Nephron (organoid): ENCODE data around the gene ISCA2.

Experiments
- H3K27ac Mint-ChIP-seq, 3 experiments: 2 replicates each; pipeline ENCODE4 v1.8.0; 2020; ENCODE audit warnings: mixed read lengths in 3 of 3, mild to moderate bottlenecking in 2 of 3, moderate library complexity in 1 of 3
- H3K27me3 Mint-ChIP-seq: 2 replicates; pipeline ENCODE4 v1.8.0; 2021; ENCODE audit warnings: low read depth, mild to moderate bottlenecking, moderate library complexity, mixed read lengths
- H3K36me3 Mint-ChIP-seq: 2 replicates; pipeline ENCODE4 v1.8.0; 2020; ENCODE audit warnings: low read depth, mixed read lengths
- H3K4me1 Mint-ChIP-seq: 2 replicates; pipeline ENCODE4 v1.8.0; 2020; ENCODE audit warnings: mixed read lengths
- H3K4me3 Mint-ChIP-seq, 3 experiments: 2 replicates each; pipeline ENCODE4 v1.8.0; 2020; ENCODE audit warnings: mild to moderate bottlenecking in 3 of 3, mixed read lengths in 3 of 3, moderate library complexity in 2 of 3
- H3K9me3 Mint-ChIP-seq: 2 replicates; pipeline ENCODE4 v1.8.0; 2020; ENCODE audit warnings: mixed read lengths
- CTCF ChIP-seq, 3 experiments: fragments of 200-600 bp; sonication (generic); IDR thresholded peaks; one replicate each; pipeline ENCODE4 v1.5.0; 2021; ENCODE audit warnings: antibody characterized with exemption in 3 of 3; ENCODE audit not compliant: unreplicated experiment in 3 of 3

The ISCA2 gene

GRCh38 chr14:74510959-74511409 is 17.4 kb downstream of the ISCA2 start:
- no peaks in the 10 kb centered on the region for H3K27me3 Mint-ChIP-seq
- no peak overlapping the region for H3K27ac Mint-ChIP-seq
- H3K4me1 Mint-ChIP-seq: peaks cover 15% of the 10 kb centered on the region
- no peak for TF ChIP-seq CTCF (IDR thresholded peaks at IDR 0.05; ENCODE audit: unreplicated experiment in 3 of 3)
- no peak overlapping the region for H3K4me3 Mint-ChIP-seq
- no peaks in the 10 kb centered on the region for H3K9me3 Mint-ChIP-seq
- no peaks in the 10 kb centered on the region for H3K36me3 Mint-ChIP-seq

GRCh38 chr14:74511966-74512830 is 18.6 kb downstream of the ISCA2 start:
- H3K27ac Mint-ChIP-seq: no peak overlapping the region
- H3K36me3 Mint-ChIP-seq: no peaks in the 10 kb centered on the region
- peaks cover 15% of the 10 kb centered on the region for H3K4me1 Mint-ChIP-seq
- H3K27me3 Mint-ChIP-seq: no peaks in the 10 kb centered on the region
- TF ChIP-seq CTCF (IDR thresholded peaks at IDR 0.05; ENCODE audit: unreplicated experiment in 3 of 3): no peak
- no peaks in the 10 kb centered on the region for H3K9me3 Mint-ChIP-seq
- no peak overlapping the region for H3K4me3 Mint-ChIP-seq

GRCh38 chr14:74514471-74514941 is 20.9 kb downstream of the ISCA2 start:
- no peaks in the 10 kb centered on the region for H3K9me3 Mint-ChIP-seq
- H3K36me3 Mint-ChIP-seq: no peaks in the 10 kb centered on the region
- no peak for TF ChIP-seq CTCF (IDR thresholded peaks at IDR 0.05; ENCODE audit: unreplicated experiment in 3 of 3)
- peaks cover 15% of the 10 kb centered on the region for H3K4me1 Mint-ChIP-seq
- H3K4me3 Mint-ChIP-seq: no peak overlapping the region
- H3K27me3 Mint-ChIP-seq: no peaks in the 10 kb centered on the region
- H3K27ac Mint-ChIP-seq: no peak overlapping the region

GRCh38 chr14:74515891-74516412 is 22.4 kb downstream of the ISCA2 start:
- no peak overlapping the region for H3K4me3 Mint-ChIP-seq
- peaks cover 9% of the 10 kb centered on the region for H3K4me1 Mint-ChIP-seq
- no peaks in the 10 kb centered on the region for H3K9me3 Mint-ChIP-seq
- H3K36me3 Mint-ChIP-seq: no peaks in the 10 kb centered on the region
- TF ChIP-seq CTCF (IDR thresholded peaks at IDR 0.05; ENCODE audit: unreplicated experiment in 3 of 3): no peak
- no peaks in the 10 kb centered on the region for H3K27me3 Mint-ChIP-seq
- no peak overlapping the region for H3K27ac Mint-ChIP-seq

- H3K27ac Mint-ChIP-seq: no peak overlapping the region
- H3K27me3 Mint-ChIP-seq: no peaks in the 10 kb centered on the region
- TF ChIP-seq CTCF (IDR thresholded peaks at IDR 0.05; ENCODE audit: unreplicated experiment in 3 of 3): no peak
- H3K36me3 Mint-ChIP-seq: no peaks in the 10 kb centered on the region
- no peaks in the 10 kb centered on the region for H3K9me3 Mint-ChIP-seq
- no peak overlapping the region for H3K4me3 Mint-ChIP-seq
- peaks cover 2% of the 10 kb centered on the region for H3K4me1 Mint-ChIP-seq
Measured at GRCh38 chr14:74516451-74517160, 23.0 kb downstream of the ISCA2 start.
